Nephron (organoid): ENCODE data around the gene ZNF428.

Source experiments
- H3K27ac Mint-ChIP-seq, 3 experiments: 2 replicates each; pipeline ENCODE4 v1.8.0; 2020; ENCODE audit warnings: mixed read lengths in 3 of 3, mild to moderate bottlenecking in 2 of 3, moderate library complexity in 1 of 3
- H3K27me3 Mint-ChIP-seq: 2 replicates; pipeline ENCODE4 v1.8.0; 2021; ENCODE audit warnings: low read depth, mild to moderate bottlenecking, moderate library complexity, mixed read lengths
- H3K36me3 Mint-ChIP-seq: 2 replicates; pipeline ENCODE4 v1.8.0; 2020; ENCODE audit warnings: low read depth, mixed read lengths
- H3K4me1 Mint-ChIP-seq: 2 replicates; pipeline ENCODE4 v1.8.0; 2020; ENCODE audit warnings: mixed read lengths
- H3K4me3 Mint-ChIP-seq, 3 experiments: 2 replicates each; pipeline ENCODE4 v1.8.0; 2020; ENCODE audit warnings: mild to moderate bottlenecking in 3 of 3, mixed read lengths in 3 of 3, moderate library complexity in 2 of 3
- H3K9me3 Mint-ChIP-seq: 2 replicates; pipeline ENCODE4 v1.8.0; 2020; ENCODE audit warnings: mixed read lengths
- TF ChIP-seq, protein P1 (sequence below), 3 experiments: fragments of 200-600 bp; sonication (generic); IDR thresholded peaks; one replicate each; pipeline ENCODE4 v1.5.0; 2021; ENCODE audit warnings: antibody characterized with exemption in 3 of 3; ENCODE audit not compliant: unreplicated experiment in 3 of 3

Gene ZNF428

GRCh38 chr19:43562698-43563241 is 56.7 kb downstream of the ZNF428 start:
- Mint-ChIP-seq H3K4me3 (no peak overlapping the region), H3K27me3 (no peaks in the 10 kb centered on the region), H3K4me1 (peaks cover 5% of the 10 kb centered on the region), H3K36me3 (peaks cover 45% of the 10 kb centered on the region), H3K9me3 (no peaks in the 10 kb centered on the region), H3K27ac (no peak overlapping the region)
- TF ChIP-seq, protein P1, sequence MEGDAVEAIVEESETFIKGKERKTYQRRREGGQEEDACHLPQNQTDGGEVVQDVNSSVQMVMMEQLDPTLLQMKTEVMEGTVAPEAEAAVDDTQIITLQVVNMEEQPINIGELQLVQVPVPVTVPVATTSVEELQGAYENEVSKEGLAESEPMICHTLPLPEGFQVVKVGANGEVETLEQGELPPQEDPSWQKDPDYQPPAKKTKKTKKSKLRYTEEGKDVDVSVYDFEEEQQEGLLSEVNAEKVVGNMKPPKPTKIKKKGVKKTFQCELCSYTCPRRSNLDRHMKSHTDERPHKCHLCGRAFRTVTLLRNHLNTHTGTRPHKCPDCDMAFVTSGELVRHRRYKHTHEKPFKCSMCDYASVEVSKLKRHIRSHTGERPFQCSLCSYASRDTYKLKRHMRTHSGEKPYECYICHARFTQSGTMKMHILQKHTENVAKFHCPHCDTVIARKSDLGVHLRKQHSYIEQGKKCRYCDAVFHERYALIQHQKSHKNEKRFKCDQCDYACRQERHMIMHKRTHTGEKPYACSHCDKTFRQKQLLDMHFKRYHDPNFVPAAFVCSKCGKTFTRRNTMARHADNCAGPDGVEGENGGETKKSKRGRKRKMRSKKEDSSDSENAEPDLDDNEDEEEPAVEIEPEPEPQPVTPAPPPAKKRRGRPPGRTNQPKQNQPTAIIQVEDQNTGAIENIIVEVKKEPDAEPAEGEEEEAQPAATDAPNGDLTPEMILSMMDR (IDR thresholded peaks at IDR 0.05; ENCODE audit: unreplicated experiment in 3 of 3), result no peak

- no peaks in the 10 kb centered on the region for H3K27me3 Mint-ChIP-seq
- TF ChIP-seq, protein P1 (IDR thresholded peaks at IDR 0.05; ENCODE audit: unreplicated experiment in 3 of 3), result no peak
- peaks cover 5% of the 10 kb centered on the region for H3K4me1 Mint-ChIP-seq
These were observed 57.2 kb downstream of the ZNF428 start for GRCh38 chr19:43562226-43562697.

GRCh38 chr19:43561139-43561970 is 58.1 kb downstream of the ZNF428 start:
- Mint-ChIP-seq H3K4me1 (peaks cover 5% of the 10 kb centered on the region), H3K27me3 (no peaks in the 10 kb centered on the region), H3K27ac (no peak overlapping the region), H3K36me3 (peaks cover 44% of the 10 kb centered on the region), H3K9me3 (no peaks in the 10 kb centered on the region), H3K4me3 (no peak overlapping the region)
- TF ChIP-seq, protein P1 (IDR thresholded peaks at IDR 0.05; ENCODE audit: unreplicated experiment in 3 of 3), result no peak

More at GRCh38 chr19:43562226-43562697, 57.2 kb downstream of the ZNF428 start:
- Mint-ChIP-seq H3K27ac (no peak overlapping the region), H3K4me3 (no peak overlapping the region), H3K9me3 (no peaks in the 10 kb centered on the region), H3K36me3 (peaks cover 47% of the 10 kb centered on the region)

- Mint-ChIP-seq H3K9me3 (no peaks in the 10 kb centered on the region), H3K4me1 (peaks cover 5% of the 10 kb centered on the region), H3K27me3 (no peaks in the 10 kb centered on the region), H3K36me3 (peaks cover 44% of the 10 kb centered on the region), H3K4me3 (no peak overlapping the region), H3K27ac (no peak overlapping the region)
- TF ChIP-seq, protein P1 (IDR thresholded peaks at IDR 0.05; ENCODE audit: unreplicated experiment in 3 of 3), result no peak
These were observed 58.7 kb downstream of the ZNF428 start for GRCh38 chr19:43560687-43561086.
